Left hindlimb (tissue), 1 donor: Measurements from ENCODE around the gene SERPINA4.
"Not testable (repeated sequence)": the region's sequence is repeated elsewhere in the genome, so short reads cannot be mapped to it uniquely, and the experiment has no call there.

Experiments
- DNase-seq: peaks from one replicate; pipeline ENCODE4 v3.0.0-alpha.2; 2018

The SERPINA4 gene

GRCh38 chr14:94593749-94594431 is 32.6 kb downstream of the SERPINA4 start:
- no peak for DNase-seq

GRCh38 chr14:94594441-94594840 is 33.2 kb downstream of the SERPINA4 start:
- DNase-seq = no peak

- DNase-seq = no peak
These were observed 34.7 kb downstream of the SERPINA4 start for GRCh38 chr14:94595912-94596311.

GRCh38 chr14:94596361-94596760 is 35.1 kb downstream of the SERPINA4 start:
- no peak for DNase-seq

GRCh38 chr14:94597788-94598187 is 36.5 kb downstream of the SERPINA4 start:
- DNase-seq = no peak

GRCh38 chr14:94598506-94598815 is 37.2 kb downstream of the SERPINA4 start:
- no peak for DNase-seq

GRCh38 chr14:94598816-94599655 is 37.8 kb downstream of the SERPINA4 start:
- peak; percentile 64 for DNase-seq

GRCh38 chr14:94599656-94600004 is 38.4 kb downstream of the SERPINA4 start:
- no peak for DNase-seq

- no peak for DNase-seq
These were observed 38.9 kb downstream of the SERPINA4 start for GRCh38 chr14:94600148-94600545.

- DNase-seq = peak; percentile 77
These were observed 40.7 kb downstream of the SERPINA4 start for GRCh38 chr14:94601884-94602391.

- DNase-seq = no peak
These were observed 41.5 kb downstream of the SERPINA4 start for GRCh38 chr14:94602722-94603121.

GRCh38 chr14:94605361-94605760 is 44.1 kb downstream of the SERPINA4 start:
- no peak for DNase-seq

GRCh38 chr14:94608966-94609365 is 47.7 kb downstream of the SERPINA4 start:
- DNase-seq = not testable (repeated sequence)

GRCh38 chr14:94611179-94611578 is 49.9 kb downstream of the SERPINA4 start:
- DNase-seq = no peak

- no peak for DNase-seq
These were observed 50.9 kb downstream of the SERPINA4 start, which contains the start of gene SERPINA3 for GRCh38 chr14:94612174-94612573. Gene SERPINA3, plus strand, starts transcription at chr14:94612391. Its CDS starts 2,051 bp downstream, at chr14:94614442.

GRCh38 chr14:94612580-94613554 is 51.6 kb downstream of the SERPINA4 start:
- DNase-seq = no peak

- DNase-seq = no peak
These were observed 52.7 kb downstream of the SERPINA4 start for GRCh38 chr14:94613720-94614644.

- no peak for DNase-seq
These were observed 53.6 kb downstream of the SERPINA4 start for GRCh38 chr14:94614802-94615201.

- DNase-seq = no peak
These were observed 54.0 kb downstream of the SERPINA4 start for GRCh38 chr14:94615254-94615653.

GRCh38 chr14:94615823-94616570 is 54.8 kb downstream of the SERPINA4 start:
- no peak for DNase-seq

- no peak for DNase-seq
These were observed 56.2 kb downstream of the SERPINA4 start for GRCh38 chr14:94617366-94617941.
